Cardiac muscle cell (in vitro differentiated cells and primary cell): ENCODE data around the gene ITGB3. TPM values are rescaled to one million over a fixed set of nuclear protein-coding genes. Genes with fewer than 3 reads are reported as not detected.

Source experiments
- DNase-seq, 2 donors: peaks; one replicate each; pipeline versions ENCODE4 v3.0.0 to v3.0.0-alpha.2; 2010 to 2017; ENCODE audit warnings: low read depth in 1 of 2, low spot score in 1 of 2
- H3K27ac ChIP-seq: fragments of 200-600 bp; sonication (generic); 2 replicates; pipeline ENCODE4 v1.5.1; 2016
- H3K27me3 ChIP-seq: fragments of 200-600 bp; sonication (generic); 2 replicates; pipeline ENCODE4 v1.6.0; 2016; ENCODE audit warnings: control low read depth
- H3K36me3 ChIP-seq: fragments of 200-600 bp; sonication (generic); 2 replicates; pipeline ENCODE4 v1.5.1; 2016; ENCODE audit warnings: control low read depth
- H3K4me1 ChIP-seq: fragments of 200-600 bp; sonication (generic); 2 replicates; pipeline ENCODE4 v1.8.1; 2017; ENCODE audit warnings: low read depth, mild to moderate bottlenecking, mixed run types
- H3K4me3 ChIP-seq: fragments of 200-600 bp; sonication (generic); 2 replicates; pipeline ENCODE4 v1.5.1; 2016; ENCODE audit warnings: mild to moderate bottlenecking
- H3K9me3 ChIP-seq: fragments of 200-600 bp; sonication (generic); 2 replicates; pipeline ENCODE4 v1.5.1; 2017; ENCODE audit warnings: low read depth, mild to moderate bottlenecking, control low read depth
- CTCF ChIP-seq: IDR thresholded peaks from 2 replicates; pipeline ENCODE4 v1.5.1; 2012; ENCODE audit warnings: low read depth, mild to moderate bottlenecking, low read length
- polyA plus RNA-seq: library from polyadenylated mRNA; unstranded; fragments of >200 nt; fragmentation: Nextera tagmentation; extraction: Ambion mirVana; gene quantifications from 2 replicates; pipeline ENCODE4 v1.2.1, GENCODE V29; 2016
- total RNA-seq: library from RNA; depleted of rRNA; stranded (reverse); fragments of >200 nt; gene quantifications from 2 replicates; pipeline ENCODE4 v1.2.3, GENCODE V29; 2016

Gene ITGB3
- total and polyA plus RNA-seq, 2 experiments from 2014 or later: 4.6 to 20.0 TPM

GRCh38 chr17:47277921-47278320 lies 24.3 kb downstream of the ITGB3 start:
- H3K36me3 ChIP-seq: peaks cover 3% of the 10 kb centered on the region
- DNase-seq: no peak
- no peak overlapping the region for H3K27ac ChIP-seq
- no peak for TF ChIP-seq CTCF
- H3K4me3 ChIP-seq: no peak overlapping the region
- H3K27me3 ChIP-seq: no peaks in the 10 kb centered on the region
- no peaks in the 10 kb centered on the region for H3K9me3 ChIP-seq
- peaks cover 30% of the 10 kb centered on the region for H3K4me1 ChIP-seq

GRCh38 chr17:47278561-47278960 lies 24.9 kb downstream of the ITGB3 start:
- TF ChIP-seq CTCF: no peak
- no peak for DNase-seq
- Histone ChIP-seq H3K27me3 (no peaks in the 10 kb centered on the region), H3K9me3 (no peaks in the 10 kb centered on the region), H3K27ac (peak overlapping the region; percentile 82), H3K4me3 (no peak overlapping the region), H3K4me1 (peaks cover 30% of the 10 kb centered on the region), H3K36me3 (peaks cover 3% of the 10 kb centered on the region)

GRCh38 chr17:47279062-47279801 lies 25.6 kb downstream of the ITGB3 start:
- H3K4me3 ChIP-seq: no peak overlapping the region
- no peaks in the 10 kb centered on the region for H3K9me3 ChIP-seq
- H3K4me1 ChIP-seq: peaks cover 30% of the 10 kb centered on the region
- H3K36me3 ChIP-seq: peaks cover 3% of the 10 kb centered on the region
- DNase-seq: peak; percentile 9 to 98
- H3K27ac ChIP-seq: peak overlapping the region; percentile 82
- TF ChIP-seq CTCF: peak; percentile 10
- H3K27me3 ChIP-seq: no peaks in the 10 kb centered on the region

GRCh38 chr17:47280072-47280811 lies 26.6 kb downstream of the ITGB3 start:
- H3K27me3 ChIP-seq: no peaks in the 10 kb centered on the region
- TF ChIP-seq CTCF: no peak
- H3K4me1 ChIP-seq: peaks cover 23% of the 10 kb centered on the region
- DNase-seq: peak in 1 of 2 donors; percentile 66
- H3K27ac ChIP-seq: peak overlapping the region; percentile 82
- no peaks in the 10 kb centered on the region for H3K9me3 ChIP-seq
- no peak overlapping the region for H3K4me3 ChIP-seq
- peaks cover 7% of the 10 kb centered on the region for H3K36me3 ChIP-seq

GRCh38 chr17:47281216-47281615 lies 27.6 kb downstream of the ITGB3 start:
- Histone ChIP-seq H3K4me1 (peaks cover 14% of the 10 kb centered on the region), H3K9me3 (no peaks in the 10 kb centered on the region), H3K27me3 (no peaks in the 10 kb centered on the region), H3K36me3 (peaks cover 13% of the 10 kb centered on the region), H3K4me3 (no peak overlapping the region), H3K27ac (no peak overlapping the region)
- no peak for DNase-seq
- TF ChIP-seq CTCF: no peak
